Stomach (tissue), 4 donors: ENCODE data around the gene MTMR10.

Experiments
- CTCF ChIP-seq, 7 experiments: fragments of 450-650 bp in 4 of 7; fragments of 200-600 bp in 3 of 7; sonication (generic) in 3 of 7; IDR thresholded peaks; one replicate each; pipeline ENCODE4 v1.5.1; 2016 to 2019; ENCODE audit warnings: antibody characterized with exemption in 7 of 7, control low read depth in 2 of 7, mild to moderate bottlenecking in 1 of 7
- EP300 ChIP-seq: sonication (generic); formaldehyde crosslinking; IDR thresholded peaks from one replicate; pipeline ENCODE4 v1.6.1; 2017; ENCODE audit warnings: antibody characterized with exemption
- POLR2A ChIP-seq, 4 donors: fragments of 450-650 bp; IDR thresholded peaks; one replicate each; pipeline ENCODE4 v1.6.1; 2016; ENCODE audit warnings: antibody characterized with exemption in 4 of 4, control low read depth in 2 of 4, mild to moderate bottlenecking in 1 of 4, moderate library complexity in 1 of 4
- POLR2AphosphoS5 ChIP-seq, 3 donors: sonication (generic); formaldehyde crosslinking; IDR thresholded peaks; one replicate each; pipeline ENCODE4 v1.6.1; 2016; ENCODE audit warnings: antibody characterized with exemption in 3 of 3

- TF ChIP-seq CTCF (IDR thresholded peaks at IDR 0.05) (no peak), POLR2A (IDR thresholded peaks at IDR 0.05) (no peak), EP300 (no peak), POLR2AphosphoS5 (IDR thresholded peaks at IDR 0.05) (no peak)
Measured at GRCh38 chr15:31021067-31021665, 29.7 kb upstream of the MTMR10 start.
